GM18519 (cell line): ENCODE results near the gene MMP8.

ENCODE experiments used
- ATAC-seq: cut with Tn5 transposase; IDR thresholded peaks from one replicate; pipeline ENCODE4 v1.9.1; 2021; ENCODE audit warnings: mild to moderate bottlenecking, moderate library complexity; ENCODE audit not compliant: unreplicated experiment, low FRiP score

MMP8 gene

GRCh38 chr11:102664001-102664752, 60.6 kb downstream of the MMP8 start:
- ATAC-seq: no peak

DNA sequence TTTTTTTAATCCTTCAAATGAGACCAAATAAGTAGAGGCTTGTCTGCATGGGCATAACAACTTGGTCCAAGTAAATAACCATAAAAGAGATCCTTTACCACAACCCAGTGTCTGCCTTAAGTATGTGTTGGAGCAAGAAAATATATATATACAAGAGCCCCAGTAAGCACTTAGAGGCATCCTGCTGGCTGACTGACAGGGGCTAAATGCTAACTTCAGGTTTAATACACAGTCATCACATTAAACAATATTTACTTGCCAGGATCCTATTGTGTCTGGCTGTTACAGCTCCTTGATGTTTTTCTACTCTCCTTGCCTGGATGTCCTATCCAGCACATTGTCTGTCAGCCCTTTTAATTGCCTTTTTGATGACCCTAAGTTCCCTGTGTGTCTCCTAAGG, 62.1 kb downstream of the MMP8 start:
- no peak for ATAC-seq
